Pancreas (tissue), 10 donors: ENCODE measurements around the gene CST5. TPM values are rescaled to one million over a fixed set of nuclear protein-coding genes. Genes with fewer than 3 reads are reported as not detected.

Experiments
- ATAC-seq, 4 donors: fragments of 200-7000 bp; cut with Tn5 transposase; one replicate each; pipeline versions ENCODE4 v1.8.0 to v1.9.1; 2020; ENCODE audit warnings: mild to moderate bottlenecking in 4 of 4, moderate library complexity in 4 of 4
- DNase-seq, 6 donors: peaks; one replicate each; pipeline ENCODE4 v3.0.0-alpha.2; 2020
- FAIRE-seq: peaks from 2 replicates; lab custom pipeline; 2012; peaks lifted over from hg19 to GRCh38; lab: Jason Lieb, UNC
- H3K27ac ChIP-seq, 4 donors: fragments of 200-600 bp; sonication (generic); 1 replicate in 3 of 4; 2 replicates in 1 of 4; pipeline versions ENCODE4 v1.5.0 to v1.8.0; 2020
- H3K27me3 ChIP-seq, 4 donors: fragments of 200-600 bp; one replicate each; pipeline ENCODE4 v1.8.0; 2021
- H3K36me3 ChIP-seq, 3 donors: fragments of 200-600 bp; sonication (generic) in 1 of 3; one replicate each; pipeline versions ENCODE4 v1.5.0 to v1.8.0; 2020 to 2021
- H3K4me1 ChIP-seq, 3 donors: fragments of 200-600 bp; one replicate each; pipeline ENCODE4 v1.8.0; 2021
- H3K4me3 ChIP-seq, 4 donors: fragments of 200-600 bp; sonication (generic) in 2 of 4; one replicate each; pipeline versions ENCODE4 v1.5.0 to v1.8.0; 2020 to 2021
- H3K9me3 ChIP-seq, 4 donors: fragments of 200-600 bp; one replicate each; pipeline ENCODE4 v1.8.0; 2021
- CTCF ChIP-seq, 4 donors: fragments of 200-600 bp; sonication (generic) in 3 of 4; IDR thresholded peaks; one replicate each; pipeline versions ENCODE4 v1.5.0 to v1.8.0; 2021; ENCODE audit warnings: antibody characterized with exemption in 4 of 4
- WGBS, 2 donors: extraction: QIAGEN DNeasy Blood & Tissue Kit; methylation state at CpG; one replicate each; pipeline ENCODE4 v1.1.7; 2013; 5-methylcytosine and 5-hydroxymethylcytosine counted together
- intact Hi-C, 3 donors: fragments of 100-400 bp; cut with DNase I; formaldehyde crosslinking; loops; one replicate each; pipeline versions ENCODE4 v1.11.1 to v1.14.2; 2022
- polyA plus RNA-seq, 2 donors: library from polyadenylated mRNA; stranded (reverse); fragments of 200-250 nt; gene quantifications; one replicate each; pipeline ENCODE4 v1.2.3, GENCODE V29; 2013
- total RNA-seq, 6 donors: library from RNA; stranded (reverse); fragmentation: NEBNext Ultra II Directional in 4 of 6; extraction: Animal tissue kit (Norgen Biotek cat#: 25700) in 4 of 6; gene quantifications; one replicate each; pipeline versions ENCODE4 v1.2.1 to v1.2.4, GENCODE V29; 2021 to 2023
- donor health status: healthy with polysubstance abuse.
- donor health status: DM: no; HTN: no; CAD: no; lungs with moderate emphysema.
- donor health status: DM: no; HTN: no; CAD: no.
- donor health status: control.
- donor health status: control.
- donor health status: Bipolar disorder and iron deficiency.
- donor health status: DM: yes; HTN: yes; CAD: no.
- donor health status: DM: no; HTN: no; CAD: no.
- donor health status: DM: no; HTN: no; CAD: no.
- donor health status: DM: yes; HTN: yes; CAD: no.

Gene CST5
- total and polyA plus RNA-seq, 8 donors: 0.23 to 0.63 (median 0.46) TPM; not detected in 3

- no peak for FAIRE-seq
- intact Hi-C loops: no loop called here
- ATAC-seq: no peak
- TF ChIP-seq CTCF (IDR thresholded peaks at IDR 0.05): no peak
- Histone ChIP-seq H3K9me3 (no peaks in the 10 kb centered on the region), H3K4me1 (no peaks in the 10 kb centered on the region), H3K27me3 (no peaks in the 10 kb centered on the region), H3K27ac (no peak overlapping the region), H3K4me3 (no peak overlapping the region), H3K36me3 (no peaks in the 10 kb centered on the region)
- DNase-seq: no peak
- WGBS, 2 donors: 46 to 49% methylated on average over 5 of the region's 5 CpGs
Measured at GRCh38 chr20:23920408-23921325, 41.1 kb upstream of the CST5 start.

GRCh38 chr20:23918896-23919295 lies 39.3 kb upstream of the CST5 start:
- FAIRE-seq (no peak), DNase-seq (no peak), ATAC-seq (no peak)
- Histone ChIP-seq H3K27ac (no peak overlapping the region), H3K4me3 (no peak overlapping the region), H3K4me1 (no peaks in the 10 kb centered on the region), H3K9me3 (no peaks in the 10 kb centered on the region), H3K36me3 (no peaks in the 10 kb centered on the region), H3K27me3 (no peaks in the 10 kb centered on the region)
- intact Hi-C loops: no loop called here
- 45 to 49% methylated on average over 4 of the region's 4 CpGs for WGBS, 2 donors
- TF ChIP-seq CTCF (IDR thresholded peaks at IDR 0.05): no peak

GRCh38 chr20:23918101-23918862 lies 38.7 kb upstream of the CST5 start:
- no peak for ATAC-seq
- FAIRE-seq: no peak
- Histone ChIP-seq H3K36me3 (no peaks in the 10 kb centered on the region), H3K9me3 (no peaks in the 10 kb centered on the region), H3K27ac (no peak overlapping the region), H3K27me3 (no peaks in the 10 kb centered on the region), H3K4me1 (no peaks in the 10 kb centered on the region), H3K4me3 (no peak overlapping the region)
- 57 to 58% methylated on average over 11 of the region's 11 CpGs for WGBS, 2 donors
- TF ChIP-seq CTCF (IDR thresholded peaks at IDR 0.05): no peak
- intact Hi-C loops: no loop called here
- DNase-seq: no peak

- no peak for FAIRE-seq
- Histone ChIP-seq H3K27ac (no peak overlapping the region), H3K9me3 (no peaks in the 10 kb centered on the region), H3K27me3 (no peaks in the 10 kb centered on the region), H3K4me3 (no peak overlapping the region), H3K4me1 (no peaks in the 10 kb centered on the region), H3K36me3 (no peaks in the 10 kb centered on the region)
- intact Hi-C loops: no loop called here
- 73 to 81% methylated on average over 9 of the region's 9 CpGs for WGBS, 2 donors
- ATAC-seq: no peak
- DNase-seq: no peak
- TF ChIP-seq CTCF (IDR thresholded peaks at IDR 0.05): no peak
Measured at GRCh38 chr20:23917024-23917725, 37.6 kb upstream of the CST5 start.
